Lung (tissue), 12 donors: Measurements from ENCODE around the gene EHD3. TPM values are rescaled to one million over a fixed set of nuclear protein-coding genes. Genes with fewer than 3 reads are reported as not detected.

Source experiments
- ATAC-seq: fragments of 200-7000 bp; cut with Tn5 transposase; one replicate; pipeline ENCODE4 v1.9.1; 2020; ENCODE audit warnings: moderate number of reproducible peaks; ENCODE audit not compliant: insufficient read depth, low FRiP score
- DNase-seq, 3 donors: peaks; one replicate each; pipeline ENCODE4 v3.0.0-alpha.2; 2013 to 2017
- H3K27ac ChIP-seq, 2 donors: one replicate each; pipeline ENCODE4 v1.5.1; 2013; ENCODE audit warnings: mild to moderate bottlenecking in 2 of 2, moderate library complexity in 2 of 2, control low read depth in 1 of 2, inconsistent platforms in 1 of 2, low read depth in 1 of 2, low read length in 1 of 2
- H3K27me3 ChIP-seq, 3 donors: one replicate each; pipeline ENCODE4 v1.5.1; 2013; ENCODE audit warnings: low read length in 2 of 3; ENCODE audit not compliant: control insufficient read depth in 3 of 3, insufficient read depth in 3 of 3
- H3K36me3 ChIP-seq, 4 donors: one replicate each; pipeline ENCODE4 v1.5.1; 2013; ENCODE audit warnings: low read length in 4 of 4, mild to moderate bottlenecking in 1 of 4, moderate library complexity in 1 of 4; ENCODE audit not compliant: control insufficient read depth in 4 of 4, insufficient read depth in 4 of 4
- H3K4me1 ChIP-seq, 5 donors: one replicate each; pipeline ENCODE4 v1.5.1; 2013; ENCODE audit warnings: low read length in 5 of 5, mild to moderate bottlenecking in 2 of 5, moderate library complexity in 1 of 5; ENCODE audit not compliant: control insufficient read depth in 5 of 5, insufficient read depth in 5 of 5
- H3K4me3 ChIP-seq: one replicate; pipeline ENCODE4 v1.5.1; 2013; ENCODE audit warnings: mild to moderate bottlenecking, control low read depth, moderate library complexity
- H3K9ac ChIP-seq, 2 donors: one replicate each; pipeline ENCODE4 v1.5.1; 2013; ENCODE audit warnings: low read length in 2 of 2, control low read depth in 1 of 2; ENCODE audit not compliant: insufficient read depth in 1 of 2
- H3K9me3 ChIP-seq, 4 donors: one replicate each; pipeline ENCODE4 v1.5.1; 2013; ENCODE audit warnings: low read length in 3 of 4, mild to moderate bottlenecking in 1 of 4, moderate library complexity in 1 of 4; ENCODE audit not compliant: control insufficient read depth in 4 of 4, insufficient read depth in 3 of 4
- CTCF ChIP-seq: IDR thresholded peaks from 2 replicates; pipeline ENCODE4 v1.5.1; 2012; ENCODE audit warnings: mild to moderate bottlenecking; ENCODE audit errors: control extremely low read depth, extremely low read depth
- WGBS, 2 donors: extraction: QIAGEN DNeasy Blood & Tissue Kit; methylation state at CpG; one replicate each; pipeline ENCODE4 v1.1.7; 2013; 5-methylcytosine and 5-hydroxymethylcytosine counted together
- polyA plus RNA-seq, 2 donors: library from polyadenylated mRNA; stranded (reverse); fragments of 200-250 nt; gene quantifications; one replicate each; pipeline ENCODE4 v1.2.1, GENCODE V29; 2013
- total RNA-seq, 2 donors: library from RNA; depleted of rRNA in 1 of 2; stranded (reverse); fragments of >200 nt in 1 of 2; gene quantifications; one replicate each; pipeline ENCODE4 v1.2.1, GENCODE V29; 2014 to 2021
- donor health status: control.
- donor health status: control.
- donor health status: Bipolar disorder and iron deficiency.
- donor health status: healthy.
- donor health status: DM: yes; HTN: yes; CAD: no.

The EHD3 gene
- total and polyA plus RNA-seq, 4 donors: 1.5 to 9.5 (median 5.1) TPM

GRCh38 chr2:31236433-31237205, 2.7 kb downstream of the EHD3 start:
- peak overlapping the region in 1 of 2 donors; percentile 46 for H3K27ac ChIP-seq
- H3K4me3 ChIP-seq: no peak overlapping the region
- WGBS, 2 donors: 80 to 93% methylated on average over 7 of the region's 7 CpGs
- H3K36me3 ChIP-seq: no peaks in the 10 kb centered on the region
- H3K4me1 ChIP-seq: peaks cover 0 to 27% (median 8%) of the 10 kb centered on the region in 5 donors
- no peak overlapping the region for H3K9ac ChIP-seq
- ATAC-seq (no peak), DNase-seq (no peak)
- no peak for TF ChIP-seq CTCF
- H3K9me3 ChIP-seq: no peaks in the 10 kb centered on the region
- no peaks in the 10 kb centered on the region for H3K27me3 ChIP-seq

- Histone ChIP-seq H3K9me3 (no peaks in the 10 kb centered on the region), H3K4me1 (peaks cover 0 to 27% (median 8%) of the 10 kb centered on the region in 5 donors), H3K9ac (no peak overlapping the region), H3K36me3 (no peaks in the 10 kb centered on the region), H3K27ac (no peak overlapping the region), H3K4me3 (no peak overlapping the region), H3K27me3 (no peaks in the 10 kb centered on the region)
- TF ChIP-seq CTCF: no peak
- DNase-seq (no peak), ATAC-seq (no peak)
- WGBS, 2 donors: 91 to 97% methylated on average over 9 of the region's 9 CpGs
These were observed 3.5 kb downstream of the EHD3 start for GRCh38 chr2:31237348-31238017.

- no peaks in the 10 kb centered on the region for H3K36me3 ChIP-seq
- no peak overlapping the region for H3K9ac ChIP-seq
- peak in 2 of 3 donors; percentile 25 to 70 for DNase-seq
- H3K4me1 ChIP-seq: peaks cover 0 to 27% (median 8%) of the 10 kb centered on the region in 5 donors
- no peak for ATAC-seq
- peak overlapping the region in 1 of 2 donors; percentile 74 for H3K27ac ChIP-seq
- no peak overlapping the region for H3K4me3 ChIP-seq
- TF ChIP-seq CTCF: no peak
- H3K9me3 ChIP-seq: no peaks in the 10 kb centered on the region
- WGBS, 2 donors: 88 to 90% methylated on average over 10 of the region's 10 CpGs
- H3K27me3 ChIP-seq: no peaks in the 10 kb centered on the region
These were observed 4.4 kb downstream of the EHD3 start for GRCh38 chr2:31238126-31238905.
